IPS-11a (cell line): ENCODE results near the gene WNT3.

Experiments used
- H3K4me3 ChIP-seq: one replicate; pipeline ENCODE4 v1.5.1; 2013; ENCODE audit warnings: low read depth, low read length, control low read depth

WNT3 gene

GRCh38 chr17:46739982-46740381 is 78.5 kb downstream of the WNT3 start:
- H3K4me3 ChIP-seq: no peak overlapping the region

DNA sequence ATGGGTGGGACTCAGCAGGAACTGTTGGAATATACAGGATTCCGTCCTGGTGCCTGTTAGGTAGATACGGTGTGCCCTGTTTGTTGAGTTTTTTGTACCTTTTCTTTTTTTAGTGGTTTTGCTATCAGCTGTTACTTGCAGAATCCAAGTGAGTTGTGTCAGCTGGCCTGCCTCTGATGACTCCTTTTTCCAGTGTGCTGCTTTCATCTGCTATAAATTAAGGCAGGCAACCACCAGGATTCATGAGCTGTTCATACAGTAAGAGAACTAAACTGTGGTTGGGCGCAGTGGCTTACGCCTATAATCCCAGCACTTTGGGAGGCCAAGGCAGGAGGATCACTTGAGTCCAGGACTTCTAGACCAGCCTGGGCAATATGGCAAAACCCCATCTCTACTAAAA is 79.9 kb downstream of the WNT3 start:
- no peak overlapping the region for H3K4me3 ChIP-seq

GRCh38 chr17:46737326-46737725 is 81.2 kb downstream of the WNT3 start:
- no peak overlapping the region for H3K4me3 ChIP-seq

GRCh38 chr17:46736100-46736499 is 82.4 kb downstream of the WNT3 start:
- H3K4me3 ChIP-seq: no peak overlapping the region

DNA sequence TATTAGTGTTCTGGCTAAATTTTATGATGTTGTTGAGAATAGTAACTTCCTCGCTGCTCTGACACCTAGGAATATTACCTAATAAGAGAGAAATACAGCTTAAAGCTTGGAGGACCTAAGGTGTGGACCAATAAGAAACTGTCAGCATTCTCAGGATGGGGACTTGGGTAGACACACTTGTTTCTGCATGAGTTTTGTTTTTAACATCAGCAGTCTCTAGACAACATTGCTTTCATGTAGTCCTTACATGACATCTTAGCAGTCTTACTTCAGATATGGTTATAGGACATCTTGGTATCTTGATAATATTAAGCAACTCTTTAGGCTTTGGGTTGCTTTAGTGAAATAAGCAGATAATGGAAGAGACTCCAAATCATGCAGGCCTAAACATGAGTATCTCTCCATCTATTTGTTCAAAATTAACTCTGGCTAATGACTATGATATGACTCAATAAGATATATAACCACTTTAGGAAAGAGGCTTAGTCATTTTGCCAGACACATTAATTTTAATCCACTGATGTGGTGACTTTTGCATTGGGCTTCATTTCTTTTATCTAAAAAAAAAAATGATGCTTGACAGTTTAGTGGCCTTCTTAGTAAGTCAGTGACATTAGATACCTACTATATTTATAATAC is 84.5 kb downstream of the WNT3 start:
- no peak overlapping the region for H3K4me3 ChIP-seq

DNA sequence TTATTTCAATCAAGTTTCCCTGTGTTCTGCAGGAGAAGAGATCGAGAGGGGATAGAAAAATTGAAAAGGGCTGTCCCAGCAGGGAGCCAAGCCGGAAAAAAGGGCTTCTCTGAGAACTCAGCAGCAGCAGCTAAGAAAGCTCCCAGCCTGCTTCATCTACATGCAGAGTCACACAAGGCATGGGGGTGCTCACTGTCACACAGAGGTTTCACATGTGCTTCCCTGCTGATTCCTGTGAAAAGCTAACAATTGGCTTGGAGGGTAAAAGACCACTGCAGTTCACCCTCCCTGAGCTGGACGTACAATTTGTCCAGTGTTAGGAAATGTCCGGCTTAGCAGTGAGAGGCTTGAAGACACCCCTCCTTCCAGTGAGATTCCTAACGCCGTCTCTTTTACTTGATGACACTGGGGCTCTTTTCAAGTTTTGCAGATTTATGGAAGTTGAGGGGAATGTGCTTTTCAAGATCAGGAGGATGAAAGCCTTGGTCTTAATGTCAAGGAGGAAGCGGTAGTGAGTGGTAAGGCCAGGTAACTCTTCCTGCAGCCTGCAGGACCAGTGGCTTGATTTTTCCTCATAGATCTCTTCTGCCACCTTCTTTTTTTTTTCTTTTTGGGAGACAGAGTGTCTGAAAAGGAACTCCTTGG is 85.6 kb downstream of the WNT3 start:
- no peak overlapping the region for H3K4me3 ChIP-seq

- H3K4me3 ChIP-seq: no peak overlapping the region
These were observed 86.3 kb downstream of the WNT3 start for GRCh38 chr17:46732160-46732559.

DNA sequence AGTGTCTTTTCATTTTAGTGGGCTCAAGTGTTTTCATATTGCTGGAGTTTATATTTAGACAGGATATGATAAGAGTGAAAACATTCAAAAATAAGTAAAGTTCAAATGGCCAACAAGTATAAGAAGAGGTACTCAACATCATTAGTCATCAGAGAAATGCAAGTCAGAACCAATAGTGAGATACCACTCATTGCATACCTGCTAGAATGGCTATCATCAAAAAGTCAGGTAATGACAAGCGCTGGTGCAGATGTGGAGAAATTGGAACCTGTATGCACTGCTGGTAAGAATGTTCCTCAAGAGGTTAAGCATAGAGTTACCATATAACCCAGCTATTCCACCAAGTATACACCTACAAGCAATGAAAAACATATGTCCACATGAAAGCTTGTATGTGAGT is 87.8 kb downstream of the WNT3 start:
- H3K4me3 ChIP-seq: no peak overlapping the region

- H3K4me3 ChIP-seq: no peak overlapping the region
These were observed 88.5 kb downstream of the WNT3 start for GRCh38 chr17:46730026-46730425.

DNA sequence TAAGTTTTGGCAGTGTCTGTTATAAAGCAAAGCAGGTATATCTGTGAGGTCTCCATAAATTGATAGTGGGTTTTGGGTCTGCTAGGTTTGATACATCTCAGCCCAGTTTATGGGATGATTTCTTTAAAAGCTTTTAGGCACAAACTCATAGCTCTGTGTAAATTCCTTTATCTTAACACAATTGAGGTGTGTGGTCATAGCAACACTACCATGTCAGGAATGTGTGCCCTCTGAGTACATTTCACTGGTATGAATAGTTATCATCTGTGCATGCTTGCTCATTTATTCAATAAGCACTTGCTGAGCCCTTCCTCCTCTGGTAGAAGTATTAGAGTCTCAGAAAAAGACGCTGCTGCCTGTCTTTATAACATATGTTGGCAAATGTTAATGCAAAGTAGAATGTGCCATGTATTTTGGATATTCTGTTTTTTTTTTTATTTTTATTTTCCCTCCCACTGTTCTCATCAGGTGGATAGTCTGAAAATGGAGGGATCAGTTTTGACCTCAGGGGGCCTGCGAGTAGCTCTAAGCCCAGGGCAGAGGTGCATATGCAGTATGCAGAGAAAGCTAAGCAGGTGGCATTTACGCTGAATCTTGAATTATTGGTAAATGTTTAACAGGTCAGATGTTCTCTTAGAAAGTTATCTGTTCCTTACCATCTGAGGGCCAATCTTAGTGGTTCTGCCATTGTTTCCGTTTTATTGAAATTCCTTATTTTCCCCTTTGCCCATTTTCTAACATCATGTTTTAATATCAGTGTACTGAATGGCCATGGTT is 90.7 kb downstream of the WNT3 start:
- H3K4me3 ChIP-seq: no peak overlapping the region

DNA sequence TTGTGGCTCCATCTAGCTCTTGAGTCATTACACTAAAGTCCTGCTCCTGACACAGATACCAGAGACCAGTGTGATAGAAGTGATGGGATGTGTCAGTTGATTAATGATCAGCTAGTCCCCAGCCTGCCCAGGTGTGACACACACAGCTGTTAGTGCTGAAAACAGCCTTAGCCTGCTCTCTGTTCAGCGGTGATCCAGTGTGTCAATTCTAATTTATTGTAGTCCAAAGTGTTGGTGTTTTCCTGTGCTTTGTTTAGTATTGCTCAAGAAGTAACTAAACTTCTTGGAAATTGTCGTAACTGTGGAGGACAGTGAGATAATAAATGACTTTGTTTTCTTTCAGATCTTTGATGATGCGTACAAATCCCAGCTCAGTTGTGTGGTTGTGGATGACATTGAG is 92.3 kb downstream of the WNT3 start:
- H3K4me3 ChIP-seq: no peak overlapping the region

- no peak overlapping the region for H3K4me3 ChIP-seq
These were observed 95.7 kb downstream of the WNT3 start for GRCh38 chr17:46722662-46723285.

DNA sequence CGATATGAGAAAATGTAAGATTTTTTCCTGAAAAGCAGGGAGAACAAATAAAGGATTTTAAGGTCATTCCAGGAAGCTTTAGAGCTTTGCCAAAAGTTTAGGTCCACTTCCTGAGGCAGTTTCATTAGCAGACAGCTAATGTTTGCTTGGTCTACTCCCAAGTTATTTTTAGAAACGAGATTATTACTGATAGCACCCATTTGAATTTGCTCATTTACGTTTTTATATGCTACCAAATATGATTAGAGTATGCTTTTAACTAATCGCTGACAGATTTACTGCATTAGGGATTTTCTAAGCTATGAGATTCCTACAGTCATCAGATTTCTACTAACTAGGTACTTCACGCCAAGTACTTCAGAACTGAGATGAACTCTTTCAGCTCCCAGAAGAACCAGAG is 98.1 kb downstream of the WNT3 start:
- no peak overlapping the region for H3K4me3 ChIP-seq

DNA sequence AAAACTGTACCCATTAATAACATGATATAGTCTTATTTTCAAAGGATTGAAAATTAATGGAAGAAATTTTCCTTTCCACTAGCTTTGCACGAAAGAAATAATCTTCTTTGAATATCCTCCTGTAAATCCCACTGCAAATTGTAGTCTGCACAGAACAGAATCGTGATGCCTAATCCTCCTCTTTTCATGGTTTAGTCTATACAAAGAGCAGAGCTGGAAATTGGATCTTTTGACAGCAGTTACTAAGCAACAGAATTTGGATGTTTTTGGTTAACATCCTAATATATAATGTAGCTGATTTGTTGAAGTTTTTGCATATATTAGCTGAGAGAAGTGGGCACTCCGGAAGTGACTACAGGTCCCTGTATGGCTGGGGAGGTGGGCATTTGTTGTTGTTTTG is 98.6 kb downstream of the WNT3 start:
- no peak overlapping the region for H3K4me3 ChIP-seq

DNA sequence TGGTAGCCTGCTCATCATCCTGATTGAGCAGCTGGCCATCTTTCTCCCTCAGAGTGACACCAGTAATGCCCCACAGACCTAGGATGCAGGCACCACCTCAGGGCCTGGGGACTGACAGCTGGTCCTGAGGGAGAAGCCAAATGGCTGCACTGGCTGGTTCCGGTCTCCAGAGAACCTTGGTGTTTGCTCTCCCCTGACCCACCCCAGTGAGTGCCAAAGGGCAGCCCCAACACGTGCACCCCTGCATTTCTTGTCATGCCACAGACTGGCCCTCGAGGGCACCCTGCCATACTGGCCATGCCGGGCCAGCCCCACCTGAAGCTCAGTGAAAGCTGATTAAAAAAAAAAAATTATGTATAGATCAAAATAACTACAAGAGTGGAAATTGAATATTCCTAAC is 100.5 kb downstream of the WNT3 start:
- H3K4me3 ChIP-seq: no peak overlapping the region
